Cardiac muscle cell (in vitro differentiated cells and primary cell): ENCODE data around the gene WIPI1. TPM values are rescaled to one million over a fixed set of nuclear protein-coding genes. Genes with fewer than 3 reads are reported as not detected.

Source experiments
- DNase-seq, 2 donors: peaks; one replicate each; pipeline versions ENCODE4 v3.0.0 to v3.0.0-alpha.2; 2010 to 2017; ENCODE audit warnings: low read depth in 1 of 2, low spot score in 1 of 2
- H3K27ac ChIP-seq: fragments of 200-600 bp; sonication (generic); 2 replicates; pipeline ENCODE4 v1.5.1; 2016
- H3K27me3 ChIP-seq: fragments of 200-600 bp; sonication (generic); 2 replicates; pipeline ENCODE4 v1.6.0; 2016; ENCODE audit warnings: control low read depth
- H3K36me3 ChIP-seq: fragments of 200-600 bp; sonication (generic); 2 replicates; pipeline ENCODE4 v1.5.1; 2016; ENCODE audit warnings: control low read depth
- H3K4me1 ChIP-seq: fragments of 200-600 bp; sonication (generic); 2 replicates; pipeline ENCODE4 v1.8.1; 2017; ENCODE audit warnings: low read depth, mild to moderate bottlenecking, mixed run types
- H3K4me3 ChIP-seq: fragments of 200-600 bp; sonication (generic); 2 replicates; pipeline ENCODE4 v1.5.1; 2016; ENCODE audit warnings: mild to moderate bottlenecking
- H3K9me3 ChIP-seq: fragments of 200-600 bp; sonication (generic); 2 replicates; pipeline ENCODE4 v1.5.1; 2017; ENCODE audit warnings: low read depth, mild to moderate bottlenecking, control low read depth
- polyA plus RNA-seq: library from polyadenylated mRNA; unstranded; fragments of >200 nt; fragmentation: Nextera tagmentation; extraction: Ambion mirVana; gene quantifications from 2 replicates; pipeline ENCODE4 v1.2.1, GENCODE V29; 2016
- total RNA-seq: library from RNA; depleted of rRNA; stranded (reverse); fragments of >200 nt; gene quantifications from 2 replicates; pipeline ENCODE4 v1.2.3, GENCODE V29; 2016
- TF ChIP-seq, protein P1 (sequence below): IDR thresholded peaks from 2 replicates; pipeline ENCODE4 v1.5.1; 2012; ENCODE audit warnings: low read depth, mild to moderate bottlenecking, low read length

WIPI1 gene
- total and polyA plus RNA-seq, 2 experiments from 2014 or later = 39.8 to 72.5 TPM

DNA sequence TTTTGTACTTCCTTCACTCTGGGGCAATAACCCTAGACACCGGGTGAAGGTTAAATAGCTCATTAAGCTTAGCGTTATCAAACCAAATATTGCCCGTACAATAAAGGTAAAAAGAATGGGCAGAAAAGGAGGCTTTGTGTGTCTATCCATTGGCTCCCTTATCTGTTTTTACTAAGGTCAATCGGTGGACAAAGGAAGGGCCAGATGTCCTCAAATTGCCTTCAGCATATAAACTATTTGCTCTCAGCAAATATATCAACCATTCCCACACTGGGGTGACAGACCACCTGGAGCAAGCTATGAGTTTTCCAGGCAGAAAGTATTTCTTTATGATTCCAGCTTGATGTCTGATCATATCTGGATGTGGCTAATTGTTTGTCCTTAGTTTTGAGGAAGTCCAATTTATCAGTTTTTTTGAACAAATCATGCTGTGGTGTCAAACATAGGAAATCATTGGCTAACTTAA lies 25.3 kb upstream of the WIPI1 start:
- TF ChIP-seq, protein P1, sequence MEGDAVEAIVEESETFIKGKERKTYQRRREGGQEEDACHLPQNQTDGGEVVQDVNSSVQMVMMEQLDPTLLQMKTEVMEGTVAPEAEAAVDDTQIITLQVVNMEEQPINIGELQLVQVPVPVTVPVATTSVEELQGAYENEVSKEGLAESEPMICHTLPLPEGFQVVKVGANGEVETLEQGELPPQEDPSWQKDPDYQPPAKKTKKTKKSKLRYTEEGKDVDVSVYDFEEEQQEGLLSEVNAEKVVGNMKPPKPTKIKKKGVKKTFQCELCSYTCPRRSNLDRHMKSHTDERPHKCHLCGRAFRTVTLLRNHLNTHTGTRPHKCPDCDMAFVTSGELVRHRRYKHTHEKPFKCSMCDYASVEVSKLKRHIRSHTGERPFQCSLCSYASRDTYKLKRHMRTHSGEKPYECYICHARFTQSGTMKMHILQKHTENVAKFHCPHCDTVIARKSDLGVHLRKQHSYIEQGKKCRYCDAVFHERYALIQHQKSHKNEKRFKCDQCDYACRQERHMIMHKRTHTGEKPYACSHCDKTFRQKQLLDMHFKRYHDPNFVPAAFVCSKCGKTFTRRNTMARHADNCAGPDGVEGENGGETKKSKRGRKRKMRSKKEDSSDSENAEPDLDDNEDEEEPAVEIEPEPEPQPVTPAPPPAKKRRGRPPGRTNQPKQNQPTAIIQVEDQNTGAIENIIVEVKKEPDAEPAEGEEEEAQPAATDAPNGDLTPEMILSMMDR = no peak
- Histone ChIP-seq H3K27ac (no peak overlapping the region), H3K9me3 (no peaks in the 10 kb centered on the region), H3K4me3 (no peak overlapping the region), H3K36me3 (no peaks in the 10 kb centered on the region), H3K4me1 (peaks cover 9% of the 10 kb centered on the region), H3K27me3 (no peaks in the 10 kb centered on the region)
- DNase-seq = no peak

DNA sequence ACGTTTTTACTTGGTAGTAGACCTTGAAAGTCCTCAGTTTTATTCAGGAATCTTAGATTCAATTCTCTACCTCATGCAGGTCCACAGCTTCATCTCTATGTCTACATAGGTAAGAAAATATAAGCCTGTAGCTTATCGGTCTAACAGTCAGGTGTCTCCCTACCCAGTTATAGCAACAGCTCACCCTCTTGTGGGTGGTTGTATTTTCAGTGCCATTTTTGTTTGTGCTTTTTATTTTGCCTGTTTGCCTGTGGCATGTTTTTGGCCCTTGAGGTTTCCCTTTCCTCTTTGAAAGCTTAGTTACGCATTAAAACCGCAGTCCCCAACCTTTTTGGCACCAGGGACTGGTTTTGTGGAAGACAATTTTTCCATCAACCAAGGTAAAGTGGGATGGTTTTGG lies 23.6 kb upstream of the WIPI1 start:
- TF ChIP-seq, protein P1 = no peak
- Histone ChIP-seq H3K27me3 (no peaks in the 10 kb centered on the region), H3K36me3 (no peaks in the 10 kb centered on the region), H3K4me1 (peaks cover 9% of the 10 kb centered on the region), H3K4me3 (no peak overlapping the region), H3K27ac (no peak overlapping the region), H3K9me3 (no peaks in the 10 kb centered on the region)
- no peak for DNase-seq

DNA sequence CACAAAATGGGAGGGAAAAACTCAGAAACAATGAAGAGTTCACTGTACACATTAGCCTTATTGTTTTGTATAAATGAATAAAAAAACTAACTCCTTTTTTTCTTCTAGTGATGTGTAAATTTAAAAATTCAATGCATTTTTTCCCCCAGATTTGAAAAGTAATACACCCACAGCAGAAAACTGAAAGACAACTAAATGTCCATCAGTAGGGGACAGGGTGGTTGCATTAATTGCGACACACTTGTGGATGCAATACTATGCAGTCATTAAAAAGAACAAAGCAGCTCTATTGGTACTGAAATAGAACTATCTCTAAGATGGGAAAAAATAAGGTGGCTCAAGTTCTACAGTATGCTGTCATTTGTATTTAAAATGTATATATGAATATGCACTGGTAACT lies 13.7 kb upstream of the WIPI1 start:
- no peaks in the 10 kb centered on the region for H3K36me3 ChIP-seq
- DNase-seq = no peak
- no peak overlapping the region for H3K27ac ChIP-seq

DNA sequence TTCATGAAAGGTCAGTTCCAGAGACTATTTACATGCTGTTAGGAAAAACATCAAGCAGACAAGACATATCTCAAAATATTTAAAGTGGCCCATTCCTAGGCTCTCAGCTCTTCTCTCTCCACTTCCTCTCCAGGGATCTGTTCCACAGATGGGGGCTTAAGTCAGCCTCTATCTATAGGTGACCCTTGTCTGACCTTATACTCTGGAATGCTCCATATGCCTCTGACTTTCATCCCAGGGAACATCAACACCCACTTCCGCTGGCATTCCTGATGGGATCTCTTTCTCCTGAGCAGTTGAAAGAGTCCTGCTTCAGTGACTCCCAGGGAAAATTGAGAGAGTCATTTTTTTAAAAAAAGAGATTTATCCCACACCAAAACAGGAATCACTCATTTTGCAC lies 11.5 kb upstream of the WIPI1 start:
- Histone ChIP-seq H3K36me3 (no peaks in the 10 kb centered on the region), H3K4me1 (peaks cover 23% of the 10 kb centered on the region), H3K9me3 (no peaks in the 10 kb centered on the region), H3K27me3 (no peaks in the 10 kb centered on the region), H3K27ac (peak overlapping the region; percentile 99), H3K4me3 (no peak overlapping the region)
- TF ChIP-seq, protein P1 = no peak
- DNase-seq = peak; percentile 57 to 90

More for the DNA sequence above, 13.7 kb upstream of the WIPI1 start:
- Histone ChIP-seq H3K4me3 (no peak overlapping the region), H3K9me3 (no peaks in the 10 kb centered on the region), H3K27me3 (no peaks in the 10 kb centered on the region), H3K4me1 (peaks cover 23% of the 10 kb centered on the region)
- TF ChIP-seq, protein P1 = no peak

DNA sequence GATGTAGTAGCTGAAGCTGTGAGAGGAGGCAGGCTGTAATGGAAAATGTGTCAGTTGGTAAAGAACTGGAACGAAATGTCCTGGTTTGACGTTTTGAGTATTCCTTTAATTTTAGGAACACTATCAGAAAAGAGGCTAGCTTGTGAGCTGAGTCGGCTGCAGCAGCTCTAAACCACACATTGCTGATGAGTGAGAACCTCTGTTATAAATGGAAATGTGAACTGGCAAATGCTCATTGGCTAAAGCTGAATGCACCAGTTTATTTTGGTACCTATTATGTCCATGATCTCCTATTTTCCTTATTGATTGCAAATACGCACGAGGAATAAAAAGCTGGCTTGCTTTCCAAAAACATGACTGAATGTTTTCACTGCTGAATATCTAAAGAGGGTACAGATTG lies 11.0 kb upstream of the WIPI1 start:
- Histone ChIP-seq H3K9me3 (no peaks in the 10 kb centered on the region), H3K27ac (peak overlapping the region; percentile 99), H3K27me3 (no peaks in the 10 kb centered on the region), H3K4me3 (no peak overlapping the region), H3K4me1 (peaks cover 23% of the 10 kb centered on the region), H3K36me3 (no peaks in the 10 kb centered on the region)
- DNase-seq = peak; percentile 45 to 53
- TF ChIP-seq, protein P1 = no peak
